Left lobe of liver (tissue), 2 donors: ENCODE data around the gene HVCN1. TPM values are rescaled to one million over a fixed set of nuclear protein-coding genes. Genes with fewer than 3 reads are reported as not detected.
"Not testable (repeated sequence)": the region's sequence is repeated elsewhere in the genome, so short reads cannot be mapped to it uniquely, and the experiment has no call there.

Experiments used
- ATAC-seq: fragments of 200-7000 bp; cut with Tn5 transposase; one replicate; pipeline ENCODE4 v1.9.1; 2020; ENCODE audit warnings: mild to moderate bottlenecking, moderate library complexity
- DNase-seq: peaks from one replicate; pipeline ENCODE4 v3.0.0-alpha.2; 2020; ENCODE audit warnings: low spot score
- total RNA-seq: library from RNA; stranded (reverse); gene quantifications from one replicate; pipeline ENCODE4 v1.2.1, GENCODE V29; 2021
- donor health status: DM: no; HTN: no; CAD: no; lungs with moderate emphysema.
- donor health status: DM: no; HTN: yes; CAD: no.

The HVCN1 gene
- total RNA-seq, 1 donor from 2014 or later = 1.5 TPM

DNA sequence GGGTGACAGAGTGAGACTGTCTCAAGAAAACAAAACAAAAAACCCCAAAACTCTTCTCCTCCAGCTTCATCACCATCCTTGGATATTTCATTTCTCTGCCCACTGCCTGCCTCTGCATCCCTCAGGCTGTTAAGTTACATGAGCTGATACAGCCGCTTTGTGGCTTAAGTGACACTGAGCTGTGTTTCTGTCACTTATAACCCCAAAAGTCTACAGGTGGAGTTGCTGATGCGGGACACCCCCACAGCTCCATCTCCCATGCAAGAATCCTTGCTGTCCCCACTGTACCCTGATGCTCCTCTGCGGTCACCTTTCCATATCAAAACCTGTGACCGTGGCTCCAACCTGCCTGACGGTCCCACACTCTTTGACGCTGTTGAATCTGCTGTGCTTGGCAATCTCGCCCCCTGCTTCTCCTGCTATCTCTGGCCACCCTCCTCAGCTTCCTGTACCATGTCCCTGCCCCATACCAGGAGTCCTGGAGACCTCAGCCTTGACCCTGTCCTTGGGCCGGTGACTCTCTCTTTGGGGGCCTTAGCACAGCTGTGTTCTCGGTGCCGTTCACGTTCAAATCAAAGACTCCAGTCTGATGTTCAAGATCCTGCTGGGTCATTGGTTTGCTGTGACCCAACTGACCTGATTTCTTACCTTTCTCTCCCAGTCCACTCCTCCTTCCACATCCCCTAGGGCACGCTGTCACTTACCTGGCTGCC, 20.3 kb downstream of the HVCN1 start:
- DNase-seq = no peak
- no peak for ATAC-seq

DNA sequence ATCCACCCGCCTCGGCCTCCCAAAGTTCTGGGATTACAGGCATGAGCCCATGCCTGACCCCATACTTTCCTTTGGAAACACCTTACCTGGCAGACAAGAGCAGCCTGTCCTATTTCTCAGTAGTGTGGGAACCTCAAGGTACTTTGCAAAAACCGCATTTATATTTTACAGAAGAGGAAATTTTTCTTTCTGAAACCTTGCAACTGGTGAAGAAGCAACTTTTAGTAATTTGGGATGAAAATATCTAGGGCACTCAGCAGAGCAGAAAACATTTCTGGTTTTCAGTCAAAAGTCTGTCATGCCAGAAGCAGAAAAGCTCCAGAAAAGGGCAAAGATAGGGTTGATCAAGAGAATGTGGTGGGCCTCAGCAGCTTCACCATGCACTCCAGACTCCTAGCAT, 21.2 kb downstream of the HVCN1 start:
- ATAC-seq = no peak
- DNase-seq = no peak

DNA sequence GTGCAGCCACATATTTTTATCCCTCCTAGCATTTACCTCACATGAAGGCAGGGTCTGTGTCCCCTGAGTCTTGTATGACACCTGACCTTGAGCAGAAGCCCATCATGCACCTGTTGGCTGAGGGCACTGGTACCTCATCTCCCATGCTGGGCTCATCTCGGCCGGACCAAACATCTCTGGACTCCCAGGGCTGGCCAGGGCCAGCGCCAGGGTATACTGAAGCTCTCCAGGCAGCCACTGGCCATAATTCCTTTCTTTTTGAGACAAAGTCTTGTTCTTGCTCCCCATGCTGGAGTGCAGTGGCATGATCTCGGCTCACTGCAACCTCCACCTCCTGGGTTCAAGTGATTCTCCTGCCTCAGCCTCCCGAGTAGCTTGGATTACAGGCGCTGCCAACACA, 22.0 kb downstream of the HVCN1 start:
- DNase-seq = no peak
- ATAC-seq = no peak

DNA sequence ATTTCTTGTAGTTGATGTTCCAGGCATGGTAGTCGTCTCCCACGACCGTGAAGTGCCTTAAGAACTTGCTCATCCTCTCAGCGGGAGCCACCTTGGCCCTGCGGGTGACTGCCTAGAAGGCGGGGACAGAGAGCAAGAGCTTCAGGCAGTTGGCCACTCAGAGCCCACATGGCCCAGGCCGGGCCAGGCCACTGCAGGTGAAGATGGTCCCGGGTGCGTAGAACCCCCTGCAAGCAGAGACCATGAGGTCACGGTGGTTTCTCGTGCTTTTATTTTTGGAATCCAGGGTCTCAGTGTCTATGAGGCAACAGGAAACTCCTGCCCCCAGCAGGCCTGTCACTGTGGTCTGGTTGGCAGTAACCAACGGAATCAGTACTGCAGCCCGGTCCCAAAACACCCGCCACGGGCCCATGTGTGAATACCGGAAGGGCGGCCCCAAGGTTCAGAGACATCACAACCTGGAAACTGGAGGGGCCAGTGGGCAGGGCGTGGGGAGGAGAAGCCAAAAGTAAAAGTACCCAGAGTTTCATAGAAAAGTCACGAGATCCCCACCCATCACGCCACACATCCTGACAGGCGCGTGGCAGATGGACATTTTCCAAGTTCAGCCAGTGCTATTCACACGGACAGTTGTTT, 27.5 kb downstream of the HVCN1 start:
- ATAC-seq (no peak), DNase-seq (no peak)

DNA sequence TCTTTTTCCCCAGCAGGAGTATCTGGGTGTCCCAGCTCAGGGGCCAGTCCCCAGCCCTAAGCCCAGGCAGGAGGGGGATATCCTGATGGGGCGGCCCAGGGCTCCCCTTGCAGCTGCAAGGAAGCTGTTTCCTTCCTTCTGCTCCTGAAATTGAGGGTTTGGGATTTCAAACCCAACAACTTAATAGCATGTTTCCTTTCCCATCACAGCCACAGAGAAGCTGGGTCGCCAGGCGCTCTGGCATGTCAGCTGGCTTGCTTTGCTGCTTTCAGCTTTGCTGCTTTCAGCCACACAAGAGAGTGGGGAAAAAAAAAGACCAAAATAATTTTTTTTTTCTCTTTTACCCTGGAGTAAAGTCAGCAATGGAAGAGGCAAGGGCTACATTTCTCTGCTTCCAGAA, 30.0 kb downstream of the HVCN1 start:
- DNase-seq = no peak
- no peak for ATAC-seq

DNA sequence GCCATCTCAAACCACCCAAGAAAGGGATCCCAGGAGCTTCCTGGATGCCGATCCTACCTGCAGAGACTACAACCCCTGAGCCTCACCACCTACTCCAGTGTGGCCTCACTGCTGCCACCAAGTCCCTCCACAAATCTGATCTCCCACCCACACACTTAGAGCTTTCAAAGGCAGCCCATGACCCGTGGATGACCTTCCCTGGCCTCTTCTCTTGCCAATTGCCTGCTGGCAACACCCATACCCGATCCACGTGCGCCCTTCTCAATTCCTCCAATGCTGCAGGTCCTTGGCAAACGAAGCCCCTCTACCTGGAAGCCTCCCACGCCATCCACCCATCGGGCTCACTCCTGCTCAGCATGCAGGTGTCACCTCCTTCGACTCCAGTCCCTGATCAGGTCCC, 30.7 kb downstream of the HVCN1 start:
- DNase-seq (no peak), ATAC-seq (peak; percentile 56)

DNA sequence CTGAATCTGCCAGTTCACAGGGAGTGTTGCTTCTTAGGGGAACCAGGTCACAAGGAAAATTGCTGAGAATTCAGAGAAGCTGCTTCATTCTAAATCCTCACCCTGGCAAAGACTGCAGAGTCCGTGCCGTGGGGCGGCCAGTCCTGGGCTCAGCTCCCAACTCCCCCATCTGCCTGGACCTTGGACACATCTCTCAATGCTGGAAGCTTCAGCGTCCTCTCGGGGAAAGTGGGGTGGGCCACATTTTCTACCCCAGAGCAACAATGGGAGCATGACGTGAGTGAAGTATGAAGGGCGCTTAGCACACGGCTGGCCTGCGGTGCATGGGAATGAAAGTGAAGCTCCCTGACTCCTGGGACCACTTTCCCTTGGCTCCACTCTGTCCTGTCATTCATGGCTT, 31.2 kb downstream of the HVCN1 start:
- DNase-seq (no peak), ATAC-seq (peak; percentile 86)

DNA sequence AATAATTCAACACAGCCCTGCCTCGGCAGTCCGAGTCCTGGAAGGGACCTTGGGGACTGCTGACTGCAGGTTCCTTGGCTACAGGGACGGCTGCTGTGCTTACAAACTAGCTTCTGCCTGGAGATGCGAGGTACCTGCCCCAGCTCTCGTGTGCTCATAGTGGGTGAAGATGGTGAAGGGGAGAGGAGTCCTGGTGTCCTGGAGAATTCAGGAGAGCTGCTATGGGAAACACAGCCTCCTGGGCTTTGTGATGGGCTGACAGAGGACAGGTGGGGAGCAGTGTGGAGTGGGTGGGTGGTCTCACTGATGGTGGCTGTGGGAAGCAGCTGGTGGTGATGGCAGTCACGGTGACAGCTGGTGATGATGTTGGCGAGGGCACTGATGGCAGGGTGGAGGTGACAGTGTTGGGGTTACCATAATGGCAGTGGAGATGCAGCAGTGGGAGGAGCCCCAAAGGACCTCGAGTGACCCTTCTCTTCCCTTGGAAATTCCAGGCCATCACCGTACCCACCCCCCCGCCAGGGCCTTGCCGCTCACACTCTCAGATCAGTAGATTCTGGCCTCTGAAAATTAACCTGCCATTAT, 32.8 kb downstream of the HVCN1 start:
- no peak for ATAC-seq
- DNase-seq = no peak

DNA sequence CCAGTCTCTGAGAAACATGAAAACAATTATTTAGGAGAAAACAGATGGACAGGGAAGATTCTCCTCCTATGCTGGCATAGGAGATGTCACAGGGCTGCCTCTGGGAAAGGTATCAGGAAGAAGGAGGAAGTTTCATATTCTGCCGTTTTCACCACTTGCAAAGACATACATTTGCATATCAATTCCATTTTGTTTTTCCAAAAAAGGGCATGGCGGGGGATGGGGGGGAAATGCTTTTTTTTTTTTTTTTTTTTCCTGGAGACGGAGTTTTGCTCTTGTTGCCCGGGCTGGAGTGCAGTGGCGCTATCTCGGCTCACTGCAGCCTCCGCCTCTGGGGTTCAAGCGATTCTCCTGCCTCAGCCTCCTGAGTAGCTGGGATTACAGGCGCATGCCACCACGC, 34.7 kb downstream of the HVCN1 start:
- ATAC-seq, DNase-seq: not testable (repeated sequence)

DNA sequence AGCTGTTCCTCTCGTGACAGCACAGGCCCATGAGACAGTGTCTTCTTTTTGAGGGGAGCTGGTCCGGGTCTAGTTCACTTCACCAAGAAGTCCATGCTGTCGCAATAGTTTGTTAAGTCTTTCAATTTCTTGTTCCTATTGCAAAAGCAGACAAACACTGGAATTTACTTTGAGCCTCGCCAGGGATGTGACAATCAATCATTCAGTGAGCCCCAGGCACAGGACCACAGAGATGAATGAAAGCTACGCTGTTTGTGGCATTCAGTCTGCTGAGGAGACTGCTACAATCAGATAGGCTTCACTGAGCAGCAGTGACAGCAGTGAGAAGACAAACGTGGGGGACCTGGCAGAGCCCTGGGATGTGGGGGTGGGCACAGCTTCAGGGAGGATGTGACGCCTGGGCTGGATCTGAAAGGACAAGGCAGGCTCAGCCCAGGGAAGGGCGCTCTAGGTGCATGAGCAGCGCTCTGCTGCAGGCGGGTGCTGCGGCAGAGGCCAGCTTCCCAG, 39.5 kb downstream of the HVCN1 start:
- no peak for ATAC-seq
- DNase-seq = no peak

DNA sequence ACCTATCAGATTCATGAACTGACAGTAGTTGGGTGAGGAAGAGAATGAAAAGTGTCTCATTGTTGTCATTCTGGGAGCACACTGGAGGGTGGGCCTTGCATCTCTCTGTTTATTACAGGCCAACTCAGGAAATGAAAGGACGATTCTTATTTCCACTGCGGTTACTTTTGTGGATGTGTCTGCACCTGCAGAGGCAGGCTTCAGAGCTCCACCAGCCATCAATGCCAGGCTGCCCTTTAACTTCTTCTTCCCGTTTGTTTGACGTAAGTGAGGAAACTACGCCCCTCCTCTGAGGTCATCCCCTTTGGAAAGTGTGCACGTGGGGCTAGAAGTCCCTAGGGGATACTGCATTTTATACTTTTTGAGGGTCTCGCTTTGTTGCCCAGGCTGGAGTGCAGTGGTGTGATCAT, 41.3 kb downstream of the HVCN1 start:
- ATAC-seq = no peak
- DNase-seq = no peak

DNA sequence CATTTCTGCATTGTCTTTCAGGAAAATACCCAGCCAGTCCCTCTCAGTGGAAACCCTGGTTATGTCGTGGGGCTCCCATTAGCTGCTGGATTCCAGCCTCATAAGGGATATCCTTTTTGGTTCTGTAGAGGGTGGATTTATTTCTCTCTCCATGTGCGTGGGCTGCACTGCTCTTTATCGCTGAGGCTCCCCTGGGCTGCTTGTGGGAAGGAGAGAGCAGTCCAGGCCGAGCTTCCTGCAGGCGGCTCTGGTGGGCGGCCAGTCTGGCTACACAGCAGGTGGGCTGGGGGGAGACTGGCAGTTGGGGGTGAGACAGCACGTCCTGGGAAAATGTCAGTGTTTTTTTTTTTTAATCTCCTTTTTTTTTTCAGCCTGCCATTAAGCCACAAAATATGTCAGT, 47.4 kb downstream of the HVCN1 start:
- ATAC-seq = no peak
- no peak for DNase-seq

DNA sequence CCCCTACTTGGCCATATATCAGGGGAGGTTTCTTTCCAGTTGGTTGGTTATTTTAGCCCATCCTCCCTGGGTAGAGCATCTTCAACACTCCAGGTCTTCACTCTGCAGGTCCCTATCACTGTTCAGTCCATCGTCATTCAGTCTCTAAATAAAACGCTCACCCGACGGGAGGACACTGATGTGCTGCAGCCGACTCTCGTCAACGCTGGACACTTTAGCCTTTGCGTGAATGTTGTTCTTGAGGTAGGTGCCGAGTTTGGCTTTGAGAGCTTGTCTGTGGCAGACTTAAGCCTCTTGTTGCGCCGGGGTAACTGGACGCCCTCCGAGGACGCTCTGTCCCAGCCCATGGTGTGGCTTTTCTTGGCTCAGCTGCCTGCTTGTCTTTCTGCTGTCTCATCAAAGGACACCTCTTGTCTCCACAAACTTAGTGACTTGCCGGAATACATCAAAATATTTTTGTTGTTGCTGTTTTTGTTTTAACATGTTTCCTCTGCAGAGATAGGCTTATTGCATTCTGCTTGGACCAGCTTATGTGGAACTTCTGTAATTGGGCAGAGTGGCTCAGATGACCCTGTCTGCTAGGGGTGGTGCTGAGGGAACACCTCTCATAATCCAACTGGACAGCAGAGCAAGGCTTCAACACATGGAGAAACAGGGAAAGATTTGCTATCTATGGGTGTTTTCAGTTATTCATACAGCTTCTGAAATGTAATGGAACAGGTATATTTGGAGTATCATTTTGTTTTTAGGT, 48.5 kb downstream of the HVCN1 start:
- ATAC-seq (no peak), DNase-seq (no peak)

DNA sequence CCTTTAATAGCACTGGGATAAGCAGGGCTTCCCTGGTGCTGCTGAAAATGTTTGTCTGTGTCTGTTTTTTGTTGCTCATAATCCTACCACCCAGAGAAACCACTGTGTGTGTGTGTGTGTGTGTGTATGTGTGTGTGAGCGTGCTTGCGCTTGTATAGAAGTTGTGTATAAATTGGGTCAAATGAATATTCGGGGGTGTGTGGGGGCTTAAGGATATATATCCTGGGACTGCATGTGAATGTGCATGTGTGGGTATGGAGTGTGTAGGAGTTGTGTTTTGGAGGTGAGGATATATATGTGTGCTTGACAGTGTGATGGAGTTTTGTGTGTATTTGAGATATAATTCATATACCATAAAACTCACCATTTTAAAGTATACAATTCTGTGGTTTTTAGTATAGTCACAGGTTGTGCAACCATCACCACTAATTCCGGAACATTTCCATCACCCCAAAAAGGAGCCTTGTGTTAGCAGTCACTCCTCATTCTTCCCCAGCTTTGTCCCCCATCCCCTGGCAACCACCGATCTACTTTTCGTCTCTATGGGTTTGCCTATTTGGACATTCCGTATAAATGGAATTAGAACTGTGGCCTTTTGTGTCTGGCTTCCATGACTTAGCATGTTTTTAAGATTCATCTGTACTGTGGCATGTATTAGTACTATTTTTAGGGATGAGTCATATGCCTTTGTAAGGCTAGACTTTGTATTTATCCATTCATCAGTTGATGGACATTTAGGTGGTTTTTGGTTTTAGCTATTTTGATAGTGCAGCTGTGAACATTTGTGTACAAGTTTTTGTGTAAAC, 49.4 kb downstream of the HVCN1 start:
- no peak for DNase-seq

DNA sequence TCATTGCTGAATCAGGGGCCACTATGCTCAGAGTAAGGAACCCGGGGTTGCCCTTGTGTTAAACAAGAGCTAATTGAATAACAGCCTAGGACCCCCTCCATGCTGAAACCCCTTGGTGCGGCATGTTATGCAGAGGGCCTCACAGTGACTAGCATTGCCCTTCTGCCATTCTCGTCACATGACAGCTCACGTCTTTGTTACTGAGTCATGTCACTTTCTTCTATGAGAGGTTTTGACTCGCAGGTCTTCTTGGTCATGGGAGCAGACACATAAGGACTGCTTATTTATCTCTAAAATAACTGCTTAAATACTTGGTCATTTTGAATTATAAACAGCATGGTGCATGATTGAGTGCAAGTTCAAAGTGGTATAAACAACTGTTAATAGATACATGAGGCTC, 50.1 kb downstream of the HVCN1 start:
- ATAC-seq = no peak
- no peak for DNase-seq

More for the DNA sequence above, 49.4 kb downstream of the HVCN1 start:
- ATAC-seq = no peak

DNA sequence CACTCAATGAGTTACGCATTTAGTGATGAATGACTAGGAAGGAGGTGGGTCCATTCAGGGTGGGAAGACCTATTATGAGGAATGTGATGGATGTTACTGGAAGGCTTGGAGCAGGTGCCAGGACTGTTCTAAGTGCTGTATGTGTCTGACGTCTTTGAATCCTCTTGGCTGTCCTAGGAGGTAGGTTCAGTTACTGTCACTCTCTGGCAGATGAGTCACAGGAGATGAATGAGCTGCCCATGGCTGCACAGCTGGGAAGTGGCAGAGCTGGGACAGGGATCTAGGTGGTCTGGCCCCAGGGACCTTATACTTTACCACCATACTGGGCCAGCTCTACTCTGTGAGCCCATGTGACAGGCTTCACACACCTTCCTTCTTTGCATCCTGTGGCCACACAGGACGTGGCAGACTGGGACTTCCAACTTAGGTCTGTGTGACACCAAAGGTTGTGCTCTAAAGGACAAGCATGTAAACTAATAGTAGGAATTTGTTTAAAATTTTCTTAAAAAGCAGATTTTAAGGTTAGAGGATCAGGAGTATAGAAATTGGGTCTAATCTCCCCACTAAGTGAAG, 51.0 kb downstream of the HVCN1 start:
- ATAC-seq (no peak), DNase-seq (no peak)

DNA sequence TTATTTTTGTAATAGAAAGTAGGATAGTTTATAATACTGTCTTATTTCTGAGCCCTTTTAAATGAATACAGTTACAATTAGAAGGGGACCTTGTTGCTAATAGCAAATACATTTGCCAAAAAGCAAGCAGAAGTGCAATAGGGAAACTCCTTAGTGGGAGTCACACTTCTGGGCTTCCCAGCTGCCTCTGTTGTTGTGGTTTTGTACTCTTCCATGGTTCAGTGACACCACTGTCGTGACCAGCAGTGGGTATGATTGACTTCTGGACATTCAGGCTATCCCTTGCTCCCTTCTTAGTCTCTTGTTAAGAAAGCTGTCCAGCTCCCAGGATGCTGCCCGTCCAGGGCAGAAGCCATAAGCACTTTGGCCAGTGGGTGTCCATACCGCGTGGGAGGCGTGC, 52.4 kb downstream of the HVCN1 start:
- ATAC-seq (no peak), DNase-seq (no peak)

DNA sequence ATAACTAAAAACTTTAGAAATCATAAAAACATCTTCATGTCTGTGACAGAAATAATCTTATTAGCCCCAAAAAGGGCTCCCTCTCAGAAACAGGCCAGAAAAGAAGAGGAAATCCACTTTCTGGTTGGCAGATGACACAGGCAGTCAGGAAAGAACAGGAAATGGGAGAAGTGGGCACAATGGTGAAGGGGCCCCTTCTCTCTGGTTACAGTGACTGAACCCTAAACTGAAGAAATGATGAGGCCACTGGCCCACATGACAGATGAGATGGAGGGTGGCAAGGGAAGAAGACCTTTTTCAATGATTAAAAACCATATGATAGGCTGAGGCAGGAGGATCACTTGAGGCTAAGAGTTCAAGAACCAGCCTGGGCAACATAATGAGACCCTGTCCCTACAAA, 53.9 kb downstream of the HVCN1 start:
- ATAC-seq (no peak), DNase-seq (no peak)

DNA sequence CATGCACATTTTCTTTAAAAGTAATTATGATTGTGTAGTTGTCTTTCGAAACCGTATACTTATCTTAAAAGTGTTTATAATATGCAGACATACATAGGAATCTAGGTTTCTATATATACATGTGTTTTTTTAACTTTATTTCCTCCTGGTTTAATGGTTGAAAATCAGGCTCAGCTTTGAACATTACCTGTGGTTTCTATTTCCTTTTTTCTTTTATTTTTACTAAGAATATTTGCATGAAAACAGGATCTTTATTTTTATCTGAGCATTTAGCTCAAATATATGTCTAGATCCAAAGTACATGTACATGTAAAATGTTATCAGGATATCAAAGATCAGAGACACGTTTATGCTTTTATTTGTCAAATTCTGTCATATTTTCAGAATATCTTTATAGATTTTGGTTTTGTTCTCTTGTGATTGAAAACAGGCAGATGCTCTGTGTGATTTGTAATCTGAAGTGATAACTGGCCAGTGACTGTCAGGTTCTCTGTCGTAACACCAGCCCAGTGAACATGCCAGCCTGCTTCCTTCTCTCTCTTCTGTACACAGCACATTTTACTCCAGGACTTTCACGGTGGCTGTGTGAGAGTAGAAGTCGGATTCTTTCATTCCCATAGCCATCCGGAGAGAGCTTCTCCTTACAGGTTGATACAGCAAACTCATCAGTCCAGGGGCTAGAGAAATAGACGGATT, 61.3 kb downstream of the HVCN1 start:
- DNase-seq (no peak), ATAC-seq (no peak)

DNA sequence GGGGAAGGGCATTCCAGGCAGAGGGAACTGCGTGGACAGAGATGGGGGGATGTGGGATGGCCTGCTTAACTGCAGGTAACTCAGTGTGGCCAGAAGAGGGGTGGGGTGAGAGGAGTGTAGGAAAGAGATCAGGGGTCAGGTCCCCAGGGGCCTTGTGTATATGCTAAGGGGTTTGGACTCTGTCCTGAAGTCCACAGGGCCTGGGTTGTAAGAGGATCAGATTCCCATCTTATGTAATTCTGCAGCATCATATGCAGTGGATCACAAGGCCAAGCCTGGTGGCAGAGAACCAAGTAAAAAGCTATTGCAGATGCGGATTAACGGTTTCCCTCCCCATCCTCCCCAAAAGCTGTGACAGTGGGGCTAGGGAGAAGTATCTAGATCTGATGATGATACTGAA, 66.3 kb downstream of the HVCN1 start:
- DNase-seq (no peak), ATAC-seq (no peak)
